ENCODE results near the gene SUPT5H.

GRCh38 chr19:39480337-39481228 lies 35.2 kb downstream of the SUPT5H start, which contains the start of gene TIMM50:
- TF ChIP-seq GATA3 (IDR thresholded peaks at IDR 0.05; ENCODE audit: low read depth, low read length): no peak
- no peak for TF ChIP-seq GATA2 (IDR thresholded peaks at IDR 0.05; ENCODE audit: low read depth, low read length)

Measured in SH-SY5Y (cell line).